ENCODE measurements around the gene GYS2.

Gene GYS2

GRCh38 chr12:21509768-21510167 lies 94.9 kb downstream of the GYS2 start:
- Histone ChIP-seq H3K9me3 (ENCODE audit: control insufficient read depth, low read length) (no peaks in the 10 kb centered on the region), H3K27ac (no peak overlapping the region), H3K4me2 (ENCODE audit: low read length) (no peak overlapping the region), H3K36me3 (ENCODE audit: control insufficient read depth, insufficient read depth, low read length) (no peaks in the 10 kb centered on the region), H3K4me1 (no peaks in the 10 kb centered on the region), H3K79me2 (peaks cover 3% of the 10 kb centered on the region), H3K9ac (no peak overlapping the region), H3K27me3 (ENCODE audit: control insufficient read depth, insufficient read depth, low read length) (no peaks in the 10 kb centered on the region), H3K4me3 (ENCODE audit: low read depth, low read length) (no peak overlapping the region), H2AFZ (no peak overlapping the region)
- no peak for TF ChIP-seq CTCF (IDR thresholded peaks at IDR 0.05)

GRCh38 chr12:21507849-21508248 lies 96.8 kb downstream of the GYS2 start:
- H3K79me2 ChIP-seq = peaks cover 12% of the 10 kb centered on the region
- no peak overlapping the region for H2AFZ ChIP-seq
- H3K4me2 ChIP-seq (ENCODE audit: low read length) = no peak overlapping the region
- no peak overlapping the region for H3K27ac ChIP-seq
- no peaks in the 10 kb centered on the region for H3K36me3 ChIP-seq (ENCODE audit: control insufficient read depth, insufficient read depth, low read length)
- no peaks in the 10 kb centered on the region for H3K9me3 ChIP-seq (ENCODE audit: control insufficient read depth, low read length)
- no peak overlapping the region for H3K4me3 ChIP-seq (ENCODE audit: low read depth, low read length)
- H3K9ac ChIP-seq = no peak overlapping the region
- TF ChIP-seq CTCF (IDR thresholded peaks at IDR 0.05) = no peak
- peaks cover 2% of the 10 kb centered on the region for H3K4me1 ChIP-seq
- no peaks in the 10 kb centered on the region for H3K27me3 ChIP-seq (ENCODE audit: control insufficient read depth, insufficient read depth, low read length)

GRCh38 chr12:21505888-21506287 lies 98.8 kb downstream of the GYS2 start:
- H3K36me3 ChIP-seq (ENCODE audit: control insufficient read depth, insufficient read depth, low read length) = no peaks in the 10 kb centered on the region

GRCh38 chr12:21502872-21503271 lies 101.8 kb downstream of the GYS2 start:
- peak overlapping the region; percentile 80 for H3K4me2 ChIP-seq (ENCODE audit: low read length)
- no peak overlapping the region for H2AFZ ChIP-seq
- H3K4me1 ChIP-seq = peaks cover 4% of the 10 kb centered on the region
- H3K79me2 ChIP-seq = peaks cover 34% of the 10 kb centered on the region
- H3K36me3 ChIP-seq (ENCODE audit: control insufficient read depth, insufficient read depth, low read length) = no peaks in the 10 kb centered on the region
- H3K4me3 ChIP-seq (ENCODE audit: low read depth, low read length) = no peak overlapping the region
- no peak overlapping the region for H3K27ac ChIP-seq
- H3K9me3 ChIP-seq (ENCODE audit: control insufficient read depth, low read length) = no peaks in the 10 kb centered on the region
- no peaks in the 10 kb centered on the region for H3K27me3 ChIP-seq (ENCODE audit: control insufficient read depth, insufficient read depth, low read length)
- TF ChIP-seq CTCF (IDR thresholded peaks at IDR 0.05) = no peak
- H3K9ac ChIP-seq = no peak overlapping the region

More at GRCh38 chr12:21505888-21506287, 98.8 kb downstream of the GYS2 start:
- no peak overlapping the region for H3K27ac ChIP-seq
- TF ChIP-seq CTCF (IDR thresholded peaks at IDR 0.05) = no peak
- no peaks in the 10 kb centered on the region for H3K27me3 ChIP-seq (ENCODE audit: control insufficient read depth, insufficient read depth, low read length)
- no peak overlapping the region for H3K4me3 ChIP-seq (ENCODE audit: low read depth, low read length)
- H3K9me3 ChIP-seq (ENCODE audit: control insufficient read depth, low read length) = no peaks in the 10 kb centered on the region
- H3K9ac ChIP-seq = no peak overlapping the region
- H3K4me2 ChIP-seq (ENCODE audit: low read length) = no peak overlapping the region
- no peak overlapping the region for H2AFZ ChIP-seq
- H3K79me2 ChIP-seq = peaks cover 25% of the 10 kb centered on the region
- peaks cover 4% of the 10 kb centered on the region for H3K4me1 ChIP-seq

- no peaks in the 10 kb centered on the region for H3K9me3 ChIP-seq (ENCODE audit: control insufficient read depth, low read length)
- H3K27ac ChIP-seq = peak overlapping the region; percentile 73
- H3K4me3 ChIP-seq (ENCODE audit: low read depth, low read length) = peak overlapping the region; percentile 97
- no peaks in the 10 kb centered on the region for H3K36me3 ChIP-seq (ENCODE audit: control insufficient read depth, insufficient read depth, low read length)
- H3K4me2 ChIP-seq (ENCODE audit: low read length) = peak overlapping the region; percentile 80
- peaks cover 37% of the 10 kb centered on the region for H3K79me2 ChIP-seq
- TF ChIP-seq CTCF (IDR thresholded peaks at IDR 0.05) = no peak
- peak overlapping the region; percentile 93 for H2AFZ ChIP-seq
- peak overlapping the region; percentile 30 for H3K9ac ChIP-seq
- H3K27me3 ChIP-seq (ENCODE audit: control insufficient read depth, insufficient read depth, low read length) = no peaks in the 10 kb centered on the region
- peaks cover 4% of the 10 kb centered on the region for H3K4me1 ChIP-seq
Measured at GRCh38 chr12:21502164-21502496, 102.5 kb downstream of the GYS2 start.
